Measurements from ENCODE around the gene RRBP1. TPM values are rescaled to one million over a fixed set of nuclear protein-coding genes. Genes with fewer than 3 reads are reported as not detected.
A peak's percentile ranks its signal among the peaks of the same experiment; 100 is the strongest.

Gene RRBP1
- total and polyA plus RNA-seq, 4 donors, result 75.4 to 202 (median 130) TPM

DNA sequence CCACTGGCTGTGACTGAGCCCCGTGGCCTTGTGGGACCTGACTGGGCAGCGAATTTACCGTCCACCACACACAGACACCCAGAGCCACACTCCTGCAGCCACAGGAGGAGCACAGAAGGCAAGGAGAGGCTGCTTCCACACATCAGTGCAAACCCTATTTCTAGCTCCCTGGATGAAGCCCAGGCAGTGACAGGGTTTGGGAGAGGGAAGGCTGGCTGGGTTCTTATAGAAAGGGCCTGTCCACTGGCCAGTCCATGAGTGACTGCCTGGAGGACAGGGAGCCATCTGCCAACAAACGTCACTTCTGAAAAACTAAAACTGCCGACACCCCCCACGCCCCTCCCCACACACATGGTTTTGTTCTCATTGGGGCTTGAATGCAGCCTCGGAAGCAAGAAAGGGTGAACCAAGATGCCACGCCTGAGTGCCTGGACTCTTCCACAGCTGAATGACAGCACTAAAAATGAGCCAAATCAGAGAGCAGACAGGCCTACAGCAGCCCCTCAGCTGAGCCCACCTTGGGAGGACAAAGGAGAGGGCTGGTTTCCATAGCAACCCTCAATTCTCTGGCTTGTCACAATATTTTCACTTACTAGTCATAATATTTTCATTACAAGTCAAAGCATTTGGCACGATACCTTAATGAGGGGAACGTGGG lies 38.4 kb downstream of the RRBP1 start:
- no peaks in the 10 kb centered on the region for H3K27me3 ChIP-seq (ENCODE audit: control insufficient read depth in 4 of 4, insufficient read depth in 4 of 4, low read length in 3 of 4)
- H3K4me1 ChIP-seq (ENCODE audit: control insufficient read depth in 4 of 4, insufficient read depth in 4 of 4, low read length in 3 of 4), result peaks cover 15 to 72% (median 64%) of the 10 kb centered on the region in 4 donors
- TF ChIP-seq, protein P1, sequence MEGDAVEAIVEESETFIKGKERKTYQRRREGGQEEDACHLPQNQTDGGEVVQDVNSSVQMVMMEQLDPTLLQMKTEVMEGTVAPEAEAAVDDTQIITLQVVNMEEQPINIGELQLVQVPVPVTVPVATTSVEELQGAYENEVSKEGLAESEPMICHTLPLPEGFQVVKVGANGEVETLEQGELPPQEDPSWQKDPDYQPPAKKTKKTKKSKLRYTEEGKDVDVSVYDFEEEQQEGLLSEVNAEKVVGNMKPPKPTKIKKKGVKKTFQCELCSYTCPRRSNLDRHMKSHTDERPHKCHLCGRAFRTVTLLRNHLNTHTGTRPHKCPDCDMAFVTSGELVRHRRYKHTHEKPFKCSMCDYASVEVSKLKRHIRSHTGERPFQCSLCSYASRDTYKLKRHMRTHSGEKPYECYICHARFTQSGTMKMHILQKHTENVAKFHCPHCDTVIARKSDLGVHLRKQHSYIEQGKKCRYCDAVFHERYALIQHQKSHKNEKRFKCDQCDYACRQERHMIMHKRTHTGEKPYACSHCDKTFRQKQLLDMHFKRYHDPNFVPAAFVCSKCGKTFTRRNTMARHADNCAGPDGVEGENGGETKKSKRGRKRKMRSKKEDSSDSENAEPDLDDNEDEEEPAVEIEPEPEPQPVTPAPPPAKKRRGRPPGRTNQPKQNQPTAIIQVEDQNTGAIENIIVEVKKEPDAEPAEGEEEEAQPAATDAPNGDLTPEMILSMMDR (IDR thresholded peaks at IDR 0.05; ENCODE audit: low read depth, low read length, missing input control), result no peak
- no peak for TF ChIP-seq RXRA (IDR thresholded peaks at IDR 0.05)
- TF ChIP-seq TAF1 (conservative IDR thresholded peaks at IDR 0.05), result no peak
- TF ChIP-seq EGR1 (IDR thresholded peaks at IDR 0.05; ENCODE audit: low read depth in 2 of 2), result no peak
- TF ChIP-seq FOXA1 (IDR thresholded peaks at IDR 0.05), result no peak
- TF ChIP-seq FOXA2 (IDR thresholded peaks at IDR 0.05), result no peak
- TF ChIP-seq MAX (IDR thresholded peaks at IDR 0.05), result no peak
- TF ChIP-seq, protein P2, sequence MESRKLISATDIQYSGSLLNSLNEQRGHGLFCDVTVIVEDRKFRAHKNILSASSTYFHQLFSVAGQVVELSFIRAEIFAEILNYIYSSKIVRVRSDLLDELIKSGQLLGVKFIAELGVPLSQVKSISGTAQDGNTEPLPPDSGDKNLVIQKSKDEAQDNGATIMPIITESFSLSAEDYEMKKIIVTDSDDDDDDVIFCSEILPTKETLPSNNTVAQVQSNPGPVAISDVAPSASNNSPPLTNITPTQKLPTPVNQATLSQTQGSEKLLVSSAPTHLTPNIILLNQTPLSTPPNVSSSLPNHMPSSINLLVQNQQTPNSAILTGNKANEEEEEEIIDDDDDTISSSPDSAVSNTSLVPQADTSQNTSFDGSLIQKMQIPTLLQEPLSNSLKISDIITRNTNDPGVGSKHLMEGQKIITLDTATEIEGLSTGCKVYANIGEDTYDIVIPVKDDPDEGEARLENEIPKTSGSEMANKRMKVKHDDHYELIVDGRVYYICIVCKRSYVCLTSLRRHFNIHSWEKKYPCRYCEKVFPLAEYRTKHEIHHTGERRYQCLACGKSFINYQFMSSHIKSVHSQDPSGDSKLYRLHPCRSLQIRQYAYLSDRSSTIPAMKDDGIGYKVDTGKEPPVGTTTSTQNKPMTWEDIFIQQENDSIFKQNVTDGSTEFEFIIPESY (IDR thresholded peaks at IDR 0.05), result no peak
- TF ChIP-seq, protein P3, sequence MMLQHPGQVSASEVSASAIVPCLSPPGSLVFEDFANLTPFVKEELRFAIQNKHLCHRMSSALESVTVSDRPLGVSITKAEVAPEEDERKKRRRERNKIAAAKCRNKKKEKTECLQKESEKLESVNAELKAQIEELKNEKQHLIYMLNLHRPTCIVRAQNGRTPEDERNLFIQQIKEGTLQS (IDR thresholded peaks at IDR 0.05), result no peak
- no peak for TF ChIP-seq YY1 (IDR thresholded peaks at IDR 0.05)
- no peak for TF ChIP-seq NR2F2 (IDR thresholded peaks at IDR 0.05)
- TF ChIP-seq HNF4G (IDR thresholded peaks at IDR 0.05), result no peak
- no peak for TF ChIP-seq SP1 (IDR thresholded peaks at IDR 0.05)
- TF ChIP-seq, protein P4, sequence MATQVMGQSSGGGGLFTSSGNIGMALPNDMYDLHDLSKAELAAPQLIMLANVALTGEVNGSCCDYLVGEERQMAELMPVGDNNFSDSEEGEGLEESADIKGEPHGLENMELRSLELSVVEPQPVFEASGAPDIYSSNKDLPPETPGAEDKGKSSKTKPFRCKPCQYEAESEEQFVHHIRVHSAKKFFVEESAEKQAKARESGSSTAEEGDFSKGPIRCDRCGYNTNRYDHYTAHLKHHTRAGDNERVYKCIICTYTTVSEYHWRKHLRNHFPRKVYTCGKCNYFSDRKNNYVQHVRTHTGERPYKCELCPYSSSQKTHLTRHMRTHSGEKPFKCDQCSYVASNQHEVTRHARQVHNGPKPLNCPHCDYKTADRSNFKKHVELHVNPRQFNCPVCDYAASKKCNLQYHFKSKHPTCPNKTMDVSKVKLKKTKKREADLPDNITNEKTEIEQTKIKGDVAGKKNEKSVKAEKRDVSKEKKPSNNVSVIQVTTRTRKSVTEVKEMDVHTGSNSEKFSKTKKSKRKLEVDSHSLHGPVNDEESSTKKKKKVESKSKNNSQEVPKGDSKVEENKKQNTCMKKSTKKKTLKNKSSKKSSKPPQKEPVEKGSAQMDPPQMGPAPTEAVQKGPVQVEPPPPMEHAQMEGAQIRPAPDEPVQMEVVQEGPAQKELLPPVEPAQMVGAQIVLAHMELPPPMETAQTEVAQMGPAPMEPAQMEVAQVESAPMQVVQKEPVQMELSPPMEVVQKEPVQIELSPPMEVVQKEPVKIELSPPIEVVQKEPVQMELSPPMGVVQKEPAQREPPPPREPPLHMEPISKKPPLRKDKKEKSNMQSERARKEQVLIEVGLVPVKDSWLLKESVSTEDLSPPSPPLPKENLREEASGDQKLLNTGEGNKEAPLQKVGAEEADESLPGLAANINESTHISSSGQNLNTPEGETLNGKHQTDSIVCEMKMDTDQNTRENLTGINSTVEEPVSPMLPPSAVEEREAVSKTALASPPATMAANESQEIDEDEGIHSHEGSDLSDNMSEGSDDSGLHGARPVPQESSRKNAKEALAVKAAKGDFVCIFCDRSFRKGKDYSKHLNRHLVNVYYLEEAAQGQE (IDR thresholded peaks at IDR 0.05), result no peak
- no peak for TF ChIP-seq HNF4A (conservative IDR thresholded peaks at IDR 0.05)
- TF ChIP-seq JUND (IDR thresholded peaks at IDR 0.05), result no peak
- WGBS, result 71% methylated on average over 10 of the region's 10 CpGs
- peak overlapping the region in 1 of 2 donors; percentile 29 for H3K27ac ChIP-seq (ENCODE audit: low read depth in 1 of 2, low read length in 2 of 2)
- peaks cover 11 to 36% (median 28%) of the 10 kb centered on the region in 4 donors for H3K36me3 ChIP-seq (ENCODE audit: control insufficient read depth in 4 of 4, insufficient read depth in 3 of 4, low read depth in 1 of 4, low read length in 3 of 4)
- H3K4me3 ChIP-seq (ENCODE audit: low read depth in 1 of 3, low read length in 3 of 3), result no peak overlapping the region
- H3K9ac ChIP-seq (ENCODE audit: low read depth in 1 of 2, low read length in 2 of 2), result no peak overlapping the region
- no peaks in the 10 kb centered on the region for H3K9me3 ChIP-seq (ENCODE audit: control insufficient read depth in 4 of 4, low read length in 3 of 4)
- DNase-seq (ENCODE audit: low spot score), result no peak
